ENCODE measurements around the gene PKDCC. TPM values are rescaled to one million over a fixed set of nuclear protein-coding genes. Genes with fewer than 3 reads are reported as not detected.

The PKDCC gene
- total and polyA plus RNA-seq, 2 of the 13 experiments (the other 11 are each of a cell fraction or from before 2014, with no cell fraction given) = 52.6 to 58.8 TPM

GRCh38 chr2:42104621-42105020, 56.8 kb downstream of the PKDCC start:
- Histone ChIP-seq H3K4me3 (replicated peaks in 1 of 3; ENCODE audit: insufficient read depth in 1 of 3, low read depth in 2 of 3, low read length in 3 of 3) (no peak overlapping the region), H3K9me3 (ENCODE audit: low read length) (peaks cover 6% of the 10 kb centered on the region; the same call in 1 of the 2 replicates), H4K20me1 (ENCODE audit: insufficient read depth, low read length) (no peaks in the 10 kb centered on the region), H3K4me2 (ENCODE audit: low read depth, low read length) (peak overlapping the region; percentile 0; the same call in 1 of the 2 replicates), H3K36me3 (replicated peaks in 1 of 2; ENCODE audit: control insufficient read depth in 1 of 2, insufficient read depth in 2 of 2, low read length in 2 of 2) (no peaks in the 10 kb centered on the region), H3K27ac (ENCODE audit: extremely low read length, insufficient read depth, low read length) (peak overlapping the region; percentile 76), H3K9ac (ENCODE audit: insufficient read depth, low read depth, low read length) (no peak overlapping the region), H3K27me3 (ENCODE audit: control insufficient read depth in 1 of 2, insufficient read depth in 2 of 2, low read length in 2 of 2) (no peaks in the 10 kb centered on the region), H3K4me1 (ENCODE audit: insufficient read depth, low read length) (peaks cover 82% of the 10 kb centered on the region), H3K79me2 (ENCODE audit: insufficient read depth, low read length) (peaks cover 16% of the 10 kb centered on the region), H2AFZ (ENCODE audit: low read length) (no peak overlapping the region)
- in situ Hi-C loops (cut with HindIII; ENCODE audit: extremely low pct_ligation_motif_present, low pct_unique_long_range_greater_than_20kb) = no loop called here
- FAIRE-seq = no peak
- ChIA-PET POLR2A (interaction anchor here (1.9 to 4.1 kb wide), 5 partner anchors 12 to 90 kb away, joined by 7 to 110 read pairs (median 38); no protein-coding TSS in a partner anchor), CTCF (ENCODE audit: low intra/inter-chr PET ratio, low total read pairs) (no interaction called here)
- intact Hi-C loops (cut with micrococcal nuclease; ENCODE audit: unreplicated experiment) = no loop called here
- ATAC-seq = no peak
- WGBS (ENCODE audit: low lambda C conversion rate) = 84% methylated on average over 5 of the region's 5 CpGs
- no peak for DNase-seq (ENCODE audit: low spot score)
- no TSS peak for BruUV-seq (replicated peaks)
- TF ChIP-seq ZNF577 (CRISPR knock-in tag; IDR thresholded peaks at IDR 0.05; ENCODE audit: borderline replicate concordance, low read depth) = 0 out of 2 replicates have a peak, but pooled peaks have one; percentile 45
- TF ChIP-seq ZNF609 (CRISPR knock-in tag; IDR thresholded peaks at IDR 0.05; ENCODE audit: borderline replicate concordance) = peak; percentile 54; the same call in 1 of the 2 replicates
- TF ChIP-seq ZNF780A (CRISPR knock-in tag; IDR thresholded peaks at IDR 0.05) = no peak
- 0 out of 2 replicates have a peak, but pooled peaks have one; percentile 45 for TF ChIP-seq ZMYM3 (CRISPR knock-in tag; IDR thresholded peaks at IDR 0.05)
- no peak for TF ChIP-seq MAZ (IDR thresholded peaks at IDR 0.05; ENCODE audit: borderline replicate concordance, low read depth, low read length)
- 0 out of 2 replicates have a peak, but pooled peaks have one; percentile 9 for TF ChIP-seq MAZ (CRISPR knock-in tag; IDR thresholded peaks at IDR 0.05; ENCODE audit: low read depth)
- TF ChIP-seq ZNF841 (CRISPR knock-in tag; IDR thresholded peaks at IDR 0.05; ENCODE audit: borderline replicate concordance) = no peak
- no peak for TF ChIP-seq HNF4G (IDR thresholded peaks at IDR 0.05; ENCODE audit: borderline replicate concordance, low read depth, low read length)
- no peak for TF ChIP-seq HNF4G (CRISPR knock-in tag; IDR thresholded peaks at IDR 0.05; ENCODE audit: borderline replicate concordance, low read depth)
- 0 out of 2 replicates have a peak, but pooled peaks have one; percentile 22 for TF ChIP-seq ARNTL (CRISPR knock-in tag; IDR thresholded peaks at IDR 0.05)
- no peak for TF ChIP-seq XBP1 (CRISPR knock-in tag; IDR thresholded peaks at IDR 0.05)
- no peak for TF ChIP-seq FOXO4 (CRISPR knock-in tag; conservative IDR thresholded peaks at IDR 0.05)
- 0 out of 2 replicates have a peak, but pooled peaks have one; percentile 50 for TF ChIP-seq ATF5 (CRISPR knock-in tag; IDR thresholded peaks at IDR 0.05; ENCODE audit: low read depth)
- no peak for TF ChIP-seq ZNF703 (CRISPR knock-in tag; IDR thresholded peaks at IDR 0.05; ENCODE audit: borderline replicate concordance)
- TF ChIP-seq PAX8 (CRISPR knock-in tag; IDR thresholded peaks at IDR 0.05; ENCODE audit: borderline replicate concordance) = 0 out of 2 replicates have a peak, but pooled peaks have one; percentile 54
- TF ChIP-seq ZNF572 (CRISPR knock-in tag; IDR thresholded peaks at IDR 0.05) = 0 out of 2 replicates have a peak, but pooled peaks have one; percentile 27
- 0 out of 2 replicates have a peak, but pooled peaks have one; percentile 25 for TF ChIP-seq SALL1 (CRISPR knock-in tag; IDR thresholded peaks at IDR 0.05)
- TF ChIP-seq ARNT2 (CRISPR knock-in tag; IDR thresholded peaks at IDR 0.05; ENCODE audit: low read depth) = no peak

All from HepG2 (cell line).